DOHH2 (cell line): ENCODE data around the gene TUNAR.

Source experiments
- CTCF ChIP-seq: fragments of 200-600 bp; sonication (generic); IDR thresholded peaks from one replicate; pipeline ENCODE4 v1.5.1; 2014; ENCODE audit warnings: antibody characterized with exemption, mild to moderate bottlenecking, low read depth, low read length; ENCODE audit not compliant: poor library complexity, severe bottlenecking
- EZH2phosphoT487 ChIP-seq: fragments of 200-600 bp; sonication (generic); IDR thresholded peaks from 2 replicates; pipeline ENCODE4 v1.6.1; 2017; ENCODE audit warnings: borderline replicate concordance, mild to moderate bottlenecking, antibody characterized with exemption, low read length, moderate library complexity, mixed read lengths

- TF ChIP-seq CTCF (no peak), EZH2phosphoT487 (no peak)
Measured at GRCh38 chr14:95892142-95892541, 15.5 kb downstream of the TUNAR start.
